ENCODE data around the gene TCF20. TPM values are rescaled to one million over a fixed set of nuclear protein-coding genes. Genes with fewer than 3 reads are reported as not detected.

Gene TCF20
- total RNA-seq, 1 donor from 2014 or later, result 52.0 TPM

DNA sequence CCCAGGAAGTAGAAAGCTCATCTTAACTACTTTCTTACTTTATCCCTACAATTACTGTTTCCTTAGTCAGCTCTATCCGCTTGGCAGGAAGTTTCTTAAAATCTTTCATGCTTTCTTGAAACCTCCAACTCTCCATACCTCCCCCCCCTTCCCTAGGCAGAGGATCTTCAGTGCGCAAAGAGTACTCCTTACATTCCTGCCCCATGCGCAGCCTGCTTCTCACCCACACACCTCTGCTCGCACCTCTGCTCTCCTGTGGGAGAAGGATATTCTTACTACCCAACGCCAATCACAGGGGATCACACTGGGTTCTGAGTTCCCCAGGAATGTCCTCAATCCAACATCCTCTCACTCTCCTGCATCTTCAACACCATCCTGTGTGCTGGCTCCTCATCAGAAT, 12.3 kb downstream of the TCF20 start:
- POLR2A ChIA-PET, result interaction anchor here (0.6 kb wide), 1 partner anchor 58 kb away, joined by 3 read pairs; no protein-coding TSS in a partner anchor
- ATAC-seq (ENCODE audit: low read depth) (no peak), DNase-seq (no peak)
- CTCF ChIA-PET, result no interaction called here
- H3K9me3 Mint-ChIP-seq, result no peaks in the 10 kb centered on the region
- peaks cover 54% of the 10 kb centered on the region for H3K4me1 Mint-ChIP-seq
- TF ChIP-seq, protein P1, sequence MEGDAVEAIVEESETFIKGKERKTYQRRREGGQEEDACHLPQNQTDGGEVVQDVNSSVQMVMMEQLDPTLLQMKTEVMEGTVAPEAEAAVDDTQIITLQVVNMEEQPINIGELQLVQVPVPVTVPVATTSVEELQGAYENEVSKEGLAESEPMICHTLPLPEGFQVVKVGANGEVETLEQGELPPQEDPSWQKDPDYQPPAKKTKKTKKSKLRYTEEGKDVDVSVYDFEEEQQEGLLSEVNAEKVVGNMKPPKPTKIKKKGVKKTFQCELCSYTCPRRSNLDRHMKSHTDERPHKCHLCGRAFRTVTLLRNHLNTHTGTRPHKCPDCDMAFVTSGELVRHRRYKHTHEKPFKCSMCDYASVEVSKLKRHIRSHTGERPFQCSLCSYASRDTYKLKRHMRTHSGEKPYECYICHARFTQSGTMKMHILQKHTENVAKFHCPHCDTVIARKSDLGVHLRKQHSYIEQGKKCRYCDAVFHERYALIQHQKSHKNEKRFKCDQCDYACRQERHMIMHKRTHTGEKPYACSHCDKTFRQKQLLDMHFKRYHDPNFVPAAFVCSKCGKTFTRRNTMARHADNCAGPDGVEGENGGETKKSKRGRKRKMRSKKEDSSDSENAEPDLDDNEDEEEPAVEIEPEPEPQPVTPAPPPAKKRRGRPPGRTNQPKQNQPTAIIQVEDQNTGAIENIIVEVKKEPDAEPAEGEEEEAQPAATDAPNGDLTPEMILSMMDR (IDR thresholded peaks at IDR 0.05), result no peak
- H3K4me3 Mint-ChIP-seq, result no peak overlapping the region
- no peaks in the 10 kb centered on the region for H3K27me3 Mint-ChIP-seq
- H3K27ac Mint-ChIP-seq, result no peak overlapping the region
- H3K36me3 Mint-ChIP-seq (ENCODE audit: low read depth), result peaks cover 8% of the 10 kb centered on the region
- intact Hi-C loops (cut with micrococcal nuclease), result no loop called here

DNA sequence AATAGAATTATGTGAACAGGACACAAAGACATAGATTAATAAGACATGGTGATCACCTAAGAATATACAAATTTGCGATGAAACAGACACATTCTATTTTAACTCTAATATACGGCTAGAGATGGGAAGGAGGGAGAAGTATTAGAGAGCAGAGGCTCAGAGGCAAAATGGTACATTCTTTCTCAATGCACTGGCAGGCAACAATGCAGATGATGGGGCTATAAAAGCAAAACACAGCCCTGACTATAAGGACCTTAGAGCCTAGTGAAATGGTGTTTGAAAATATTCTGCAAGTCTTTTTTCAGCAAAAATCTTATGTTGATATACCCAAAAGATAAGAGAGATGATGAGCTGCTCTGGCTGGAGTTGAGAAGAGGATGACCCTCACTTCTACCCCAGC, 13.1 kb downstream of the TCF20 start:
- TF ChIP-seq, protein P1 (IDR thresholded peaks at IDR 0.05), result no peak
- ChIA-PET POLR2A (no interaction called here), CTCF (no interaction called here)
- Mint-ChIP-seq H3K27me3 (no peaks in the 10 kb centered on the region), H3K9me3 (no peaks in the 10 kb centered on the region), H3K27ac (no peak overlapping the region), H3K36me3 (ENCODE audit: low read depth) (peaks cover 8% of the 10 kb centered on the region), H3K4me1 (peaks cover 47% of the 10 kb centered on the region), H3K4me3 (no peak overlapping the region)
- DNase-seq, result no peak
- no peak for ATAC-seq (ENCODE audit: low read depth)
- intact Hi-C loops (cut with micrococcal nuclease), result no loop called here

DNA sequence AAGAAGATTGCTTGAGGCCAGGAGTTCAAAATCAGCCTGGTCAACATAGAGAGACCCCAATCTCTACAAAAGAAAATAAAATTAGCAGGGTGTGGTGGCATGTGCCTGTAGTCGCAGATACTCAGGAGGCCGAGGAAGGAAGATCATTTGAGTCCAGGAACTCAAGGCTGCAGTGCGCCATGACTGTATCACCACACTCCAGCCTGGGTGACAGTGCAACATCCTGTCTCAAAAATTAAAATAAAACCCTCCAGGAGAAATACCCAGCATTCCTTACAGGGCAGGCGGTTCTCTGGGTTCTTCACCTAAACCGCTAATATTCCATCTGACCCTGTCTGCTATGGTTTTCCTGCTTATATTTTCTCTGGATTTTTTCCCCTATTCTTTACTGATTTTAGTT, 13.5 kb downstream of the TCF20 start:
- Mint-ChIP-seq H3K36me3 (ENCODE audit: low read depth) (peaks cover 5% of the 10 kb centered on the region), H3K27ac (no peak overlapping the region), H3K4me3 (no peak overlapping the region), H3K27me3 (no peaks in the 10 kb centered on the region), H3K4me1 (peaks cover 42% of the 10 kb centered on the region), H3K9me3 (no peaks in the 10 kb centered on the region)
- no peak for DNase-seq
- no peak for ATAC-seq (ENCODE audit: low read depth)
- intact Hi-C loops (cut with micrococcal nuclease), result no loop called here
- TF ChIP-seq, protein P1 (IDR thresholded peaks at IDR 0.05), result no peak
- CTCF ChIA-PET, result no interaction called here
- POLR2A ChIA-PET, result no interaction called here

DNA sequence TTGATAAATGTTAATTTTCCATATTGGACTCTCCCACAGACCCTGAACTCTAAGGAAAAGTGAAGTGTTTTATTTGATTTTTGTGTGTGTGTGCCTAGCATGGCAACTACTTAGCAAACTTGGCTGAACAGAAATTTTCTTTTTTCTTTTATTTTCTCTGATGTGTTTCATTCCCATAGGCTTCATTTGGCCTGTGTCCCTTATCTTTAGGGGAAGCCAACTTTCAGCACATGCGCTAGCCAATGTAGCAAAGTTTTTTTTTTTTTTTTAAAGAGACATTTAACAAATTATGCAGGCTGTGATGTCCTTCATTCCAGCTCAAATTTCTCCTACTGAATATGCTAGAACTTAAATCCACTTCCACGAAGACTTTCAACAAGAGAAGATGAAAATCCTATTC, 14.2 kb downstream of the TCF20 start:
- H3K27me3 Mint-ChIP-seq, result no peaks in the 10 kb centered on the region
- H3K4me1 Mint-ChIP-seq, result peaks cover 38% of the 10 kb centered on the region
- peaks cover 5% of the 10 kb centered on the region for H3K36me3 Mint-ChIP-seq (ENCODE audit: low read depth)
- CTCF ChIA-PET, result no interaction called here
- POLR2A ChIA-PET, result no interaction called here
- TF ChIP-seq, protein P1 (IDR thresholded peaks at IDR 0.05), result no peak
- H3K27ac Mint-ChIP-seq, result no peak overlapping the region
- ATAC-seq (ENCODE audit: low read depth) (no peak), DNase-seq (no peak)
- no peaks in the 10 kb centered on the region for H3K9me3 Mint-ChIP-seq
- intact Hi-C loops (cut with micrococcal nuclease), result no loop called here
- no peak overlapping the region for H3K4me3 Mint-ChIP-seq

DNA sequence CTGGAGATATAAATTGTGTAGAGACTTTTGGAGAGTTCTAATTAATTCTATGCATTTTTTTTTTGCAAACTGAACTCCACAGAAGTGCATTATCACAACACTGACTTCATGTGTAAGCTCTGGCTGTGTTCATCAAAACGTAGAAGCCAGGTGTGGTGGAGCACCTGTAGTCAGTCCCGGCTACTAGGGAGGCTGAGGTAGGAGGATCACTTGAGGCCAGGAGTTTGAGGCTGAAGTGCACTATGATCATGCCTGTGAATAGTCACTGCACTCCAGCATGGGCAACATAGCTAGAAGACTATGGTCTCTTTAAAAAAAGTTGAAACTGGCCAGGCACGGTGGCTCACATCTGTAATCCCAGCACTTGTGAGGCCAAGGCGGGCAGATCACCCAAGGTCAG, 20.6 kb downstream of the TCF20 start:
- H3K4me1 Mint-ChIP-seq, result peaks cover 23% of the 10 kb centered on the region
- ATAC-seq (ENCODE audit: low read depth), result no peak
- H3K4me3 Mint-ChIP-seq, result no peak overlapping the region
- no peak overlapping the region for H3K27ac Mint-ChIP-seq
- H3K9me3 Mint-ChIP-seq, result no peaks in the 10 kb centered on the region
- ChIA-PET POLR2A (no interaction called here), CTCF (no interaction called here)
- TF ChIP-seq, protein P1 (IDR thresholded peaks at IDR 0.05), result no peak
- H3K27me3 Mint-ChIP-seq, result no peaks in the 10 kb centered on the region
- H3K36me3 Mint-ChIP-seq (ENCODE audit: low read depth), result peaks cover 11% of the 10 kb centered on the region
- DNase-seq, result no peak
- intact Hi-C loops (cut with micrococcal nuclease), result no loop called here

Measured in activated B cell treated with CpG ODN at 0.5 μM for 24 hours (primary cell).